Lower leg skin (tissue), 4 donors: ENCODE measurements around the gene GPATCH2L. TPM values are rescaled to one million over a fixed set of nuclear protein-coding genes. Genes with fewer than 3 reads are reported as not detected.
A peak's percentile ranks its signal among the peaks of the same experiment; 100 is the strongest.

ENCODE experiments used
- DNase-seq, 2 donors: peaks; one replicate each; pipeline ENCODE4 v3.0.0-alpha.2; 2019; ENCODE audit warnings: low spot score in 2 of 2
- H3K4me3 ChIP-seq: fragments of 200-600 bp; sonication (generic); 2 replicates; pipeline ENCODE4 v1.5.1; 2017; ENCODE audit warnings: mild to moderate bottlenecking, low read depth; ENCODE audit not compliant: poor library complexity, severe bottlenecking
- POLR2A ChIP-seq, 2 donors: fragments of 450-650 bp; IDR thresholded peaks; one replicate each; pipeline ENCODE4 v1.6.1; 2016 to 2017; ENCODE audit warnings: antibody characterized with exemption in 2 of 2, mild to moderate bottlenecking in 1 of 2, moderate library complexity in 1 of 2
- WGBS, 2 donors: methylation state at CpG; one replicate each; pipeline ENCODE4 v1.1.5; 2018; 5-methylcytosine and 5-hydroxymethylcytosine counted together
- intact Hi-C: fragments of 100-400 bp; cut with DNase I; formaldehyde crosslinking; loops from one replicate; pipeline ENCODE4 v1.15.0; 2023; ENCODE audit warnings: low total_unique reads
- total RNA-seq, 4 donors: library from RNA; depleted of rRNA; stranded (reverse); fragments of >200 nt; gene quantifications; one replicate each; pipeline ENCODE4 v1.1.0, GENCODE V29; 2016
- TF ChIP-seq, protein P1 (sequence below), 3 donors: fragments of 450-650 bp; IDR thresholded peaks; one replicate each; pipeline ENCODE4 v1.5.1; 2016; ENCODE audit warnings: antibody characterized with exemption in 3 of 3, mild to moderate bottlenecking in 3 of 3, moderate library complexity in 2 of 3

Gene GPATCH2L
- total RNA-seq, 4 donors from 2014 or later: 27.7 to 62.1 (median 33.0) TPM

DNA sequence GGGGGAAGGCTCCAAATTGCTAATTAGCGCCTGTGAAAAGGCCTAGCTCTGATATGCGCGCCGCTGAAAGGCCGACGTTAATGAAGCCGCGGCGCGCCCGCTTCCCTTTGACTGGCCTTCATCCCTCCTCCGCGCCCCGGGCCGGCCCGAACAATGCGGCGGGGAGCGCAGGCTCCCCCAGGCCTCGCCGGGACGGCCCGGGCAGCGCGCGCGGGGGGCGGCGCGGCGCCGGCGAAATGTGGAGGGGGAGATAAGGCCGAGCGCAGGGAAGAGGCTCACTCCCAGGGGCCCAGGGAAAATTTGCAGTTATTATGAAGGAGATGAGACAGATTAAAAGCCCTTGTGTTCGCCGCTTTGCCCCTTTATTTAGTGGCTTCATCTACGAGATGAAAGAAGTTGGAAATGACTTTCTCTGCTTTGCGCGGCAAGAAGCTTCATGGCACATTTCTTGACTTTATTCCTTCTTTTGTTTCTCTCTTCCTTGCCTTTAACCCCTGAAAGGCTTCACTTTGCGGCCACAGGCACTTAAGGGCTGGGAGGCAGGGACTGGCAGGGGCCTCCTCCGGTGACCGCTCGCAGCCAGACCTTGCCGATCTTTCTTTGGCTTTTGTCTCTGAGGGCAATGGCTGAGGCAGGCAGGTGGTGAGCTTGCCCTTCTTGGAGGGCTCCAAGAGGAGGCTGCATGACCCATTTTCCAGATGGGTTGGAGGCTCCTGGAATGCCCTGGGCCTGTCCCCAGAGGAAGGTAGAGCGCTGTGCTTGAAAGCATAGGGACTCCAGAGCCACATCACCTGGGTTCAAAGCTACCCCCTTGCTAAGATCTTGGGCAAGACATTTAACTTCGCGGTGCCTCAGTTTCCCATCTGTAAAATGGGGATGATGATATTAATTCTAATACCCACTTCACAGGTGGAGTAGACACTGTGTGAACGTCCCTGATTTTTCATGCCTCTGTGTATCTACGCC is 12.7 kb upstream of the GPATCH2L start:
- 12% methylated on average over 50 of the region's 50 CpGs for WGBS, 2 donors

DNA sequence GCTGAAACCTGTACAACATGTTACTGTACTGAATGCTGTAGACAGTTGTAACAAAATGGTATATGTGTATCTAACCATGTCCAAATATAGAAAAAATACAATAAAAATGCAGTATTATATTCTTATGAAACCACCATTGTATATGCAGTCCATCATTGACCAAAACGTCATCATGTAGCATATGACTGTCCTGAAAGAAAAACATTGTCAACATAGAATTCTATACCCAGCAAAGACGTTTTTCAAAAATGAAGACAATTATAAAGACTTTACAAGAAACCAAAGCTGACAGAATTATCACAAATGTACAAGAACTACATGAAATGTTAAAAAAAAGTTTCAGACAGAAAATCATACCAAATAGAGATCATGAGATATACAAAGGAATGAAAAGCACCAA is 8.1 kb upstream of the GPATCH2L start:
- WGBS, 2 donors: 68% methylated on average over 2 of the region's 2 CpGs
- intact Hi-C loops: no loop called here
- no peak for TF ChIP-seq POLR2A (IDR thresholded peaks at IDR 0.05)
- TF ChIP-seq, protein P1, sequence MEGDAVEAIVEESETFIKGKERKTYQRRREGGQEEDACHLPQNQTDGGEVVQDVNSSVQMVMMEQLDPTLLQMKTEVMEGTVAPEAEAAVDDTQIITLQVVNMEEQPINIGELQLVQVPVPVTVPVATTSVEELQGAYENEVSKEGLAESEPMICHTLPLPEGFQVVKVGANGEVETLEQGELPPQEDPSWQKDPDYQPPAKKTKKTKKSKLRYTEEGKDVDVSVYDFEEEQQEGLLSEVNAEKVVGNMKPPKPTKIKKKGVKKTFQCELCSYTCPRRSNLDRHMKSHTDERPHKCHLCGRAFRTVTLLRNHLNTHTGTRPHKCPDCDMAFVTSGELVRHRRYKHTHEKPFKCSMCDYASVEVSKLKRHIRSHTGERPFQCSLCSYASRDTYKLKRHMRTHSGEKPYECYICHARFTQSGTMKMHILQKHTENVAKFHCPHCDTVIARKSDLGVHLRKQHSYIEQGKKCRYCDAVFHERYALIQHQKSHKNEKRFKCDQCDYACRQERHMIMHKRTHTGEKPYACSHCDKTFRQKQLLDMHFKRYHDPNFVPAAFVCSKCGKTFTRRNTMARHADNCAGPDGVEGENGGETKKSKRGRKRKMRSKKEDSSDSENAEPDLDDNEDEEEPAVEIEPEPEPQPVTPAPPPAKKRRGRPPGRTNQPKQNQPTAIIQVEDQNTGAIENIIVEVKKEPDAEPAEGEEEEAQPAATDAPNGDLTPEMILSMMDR (IDR thresholded peaks at IDR 0.05): no peak
- no peak overlapping the region for H3K4me3 ChIP-seq
- no peak for DNase-seq

More for the DNA sequence above, 12.7 kb upstream of the GPATCH2L start:
- TF ChIP-seq, protein P1 (IDR thresholded peaks at IDR 0.05): no peak
- TF ChIP-seq POLR2A (IDR thresholded peaks at IDR 0.05): no peak
- H3K4me3 ChIP-seq: no peak overlapping the region
- no peak for DNase-seq
- intact Hi-C loops: no loop called here

DNA sequence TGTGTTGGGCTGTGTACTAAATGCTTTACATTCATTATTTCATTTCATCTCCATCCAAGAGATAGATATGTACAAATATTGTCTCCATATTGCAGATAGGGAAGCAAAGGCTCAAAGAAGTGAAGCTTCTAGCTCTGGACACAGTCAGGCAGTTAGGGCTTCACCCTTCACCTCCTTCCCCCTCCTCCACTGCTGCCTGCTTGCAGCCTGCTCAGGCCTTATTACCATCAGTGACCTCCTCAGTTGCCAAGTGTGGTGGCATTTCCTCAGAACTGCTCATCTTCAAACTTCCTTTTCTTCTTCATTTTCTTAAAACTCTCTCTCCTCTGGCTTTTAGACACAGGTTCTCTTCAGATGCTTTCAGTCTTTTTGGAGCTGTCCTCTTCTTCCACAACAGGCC is 4.7 kb upstream of the GPATCH2L start:
- no peak for TF ChIP-seq POLR2A (IDR thresholded peaks at IDR 0.05)
- TF ChIP-seq, protein P1 (IDR thresholded peaks at IDR 0.05): no peak
- intact Hi-C loops: no loop called here
- H3K4me3 ChIP-seq: no peak overlapping the region
- DNase-seq: no peak

DNA sequence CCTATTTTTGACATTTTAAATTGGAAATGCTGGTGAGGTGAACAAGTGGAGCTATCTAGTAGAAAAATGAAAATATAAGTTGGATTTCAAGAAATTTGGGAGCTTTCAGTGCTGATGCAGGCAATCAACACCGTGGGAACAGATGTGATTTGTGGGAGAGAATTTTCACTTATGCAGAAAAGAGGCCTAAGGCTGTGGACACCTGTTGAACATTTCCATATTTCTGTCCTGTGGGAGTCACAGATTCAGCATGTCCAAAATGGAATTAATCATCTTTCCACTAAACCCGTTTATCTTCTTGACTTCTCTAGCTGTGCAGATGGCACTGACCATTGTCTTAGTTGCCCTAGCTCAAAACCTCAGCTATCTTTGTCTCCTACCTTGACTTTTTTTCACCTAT is 2.5 kb upstream of the GPATCH2L start:
- 56 to 60% methylated on average over 2 of the region's 2 CpGs for WGBS, 2 donors
- H3K4me3 ChIP-seq: no peak overlapping the region
- intact Hi-C loops: no loop called here
- no peak for DNase-seq
- TF ChIP-seq POLR2A (IDR thresholded peaks at IDR 0.05): no peak
- TF ChIP-seq, protein P1 (IDR thresholded peaks at IDR 0.05): no peak

DNA sequence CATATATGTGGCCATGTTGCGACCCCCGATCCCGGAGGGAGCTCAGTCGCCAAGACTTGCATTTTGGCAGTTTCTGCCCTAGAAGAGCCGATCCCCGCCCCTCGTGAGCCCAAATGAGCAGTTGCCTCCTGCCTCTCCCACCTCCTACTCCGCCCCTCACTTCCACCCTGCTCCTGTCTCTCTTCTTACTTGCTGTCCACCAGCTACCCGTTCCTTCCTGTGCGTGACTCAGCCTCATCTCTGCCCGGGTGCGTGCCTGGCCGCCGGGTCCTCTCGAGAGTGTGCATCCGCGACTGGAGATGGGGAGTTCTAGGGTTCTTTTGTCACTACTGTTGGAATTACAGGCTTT is 585 bp downstream of the GPATCH2L start:
- DNase-seq: peak; percentile 65 to 92
- TF ChIP-seq POLR2A (IDR thresholded peaks at IDR 0.05): no peak
- TF ChIP-seq, protein P1 (IDR thresholded peaks at IDR 0.05): no peak
- WGBS, 2 donors: 0% methylated on average over 17 of the region's 17 CpGs
- intact Hi-C loops: no loop called here
- peak overlapping the region; percentile 93 for H3K4me3 ChIP-seq
